ENCODE measurements around the gene SLFN14.

DNA sequence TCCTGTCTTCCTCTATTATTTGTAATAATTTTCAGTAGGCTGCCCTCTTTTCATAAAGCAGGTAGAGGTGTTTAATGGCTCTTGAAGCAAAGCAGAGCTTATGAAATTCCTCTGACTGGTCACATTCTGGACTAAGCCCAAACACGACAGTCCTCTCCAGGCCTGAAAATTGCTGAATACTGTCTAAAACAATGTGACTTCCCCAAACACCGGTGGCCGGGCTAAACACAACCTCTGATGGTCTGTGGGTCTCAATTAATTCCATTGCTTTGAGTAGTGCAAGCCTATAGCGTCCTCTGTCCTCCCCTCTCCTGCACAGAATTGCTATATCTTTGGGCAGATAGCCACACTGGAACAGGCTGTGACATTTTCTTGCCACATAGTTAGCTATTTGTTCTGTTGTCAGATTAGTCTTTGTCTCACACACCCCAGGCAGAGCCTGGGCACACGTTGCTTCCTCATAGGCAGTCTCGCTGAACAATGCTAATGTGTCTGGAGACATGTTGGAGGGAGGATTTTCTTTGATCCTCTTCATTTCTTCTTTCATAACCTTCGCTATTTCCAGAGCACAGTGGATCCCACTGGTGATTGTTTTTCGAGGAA, 12.3 kb downstream of the SLFN14 start:
- TF ChIP-seq, protein P1, sequence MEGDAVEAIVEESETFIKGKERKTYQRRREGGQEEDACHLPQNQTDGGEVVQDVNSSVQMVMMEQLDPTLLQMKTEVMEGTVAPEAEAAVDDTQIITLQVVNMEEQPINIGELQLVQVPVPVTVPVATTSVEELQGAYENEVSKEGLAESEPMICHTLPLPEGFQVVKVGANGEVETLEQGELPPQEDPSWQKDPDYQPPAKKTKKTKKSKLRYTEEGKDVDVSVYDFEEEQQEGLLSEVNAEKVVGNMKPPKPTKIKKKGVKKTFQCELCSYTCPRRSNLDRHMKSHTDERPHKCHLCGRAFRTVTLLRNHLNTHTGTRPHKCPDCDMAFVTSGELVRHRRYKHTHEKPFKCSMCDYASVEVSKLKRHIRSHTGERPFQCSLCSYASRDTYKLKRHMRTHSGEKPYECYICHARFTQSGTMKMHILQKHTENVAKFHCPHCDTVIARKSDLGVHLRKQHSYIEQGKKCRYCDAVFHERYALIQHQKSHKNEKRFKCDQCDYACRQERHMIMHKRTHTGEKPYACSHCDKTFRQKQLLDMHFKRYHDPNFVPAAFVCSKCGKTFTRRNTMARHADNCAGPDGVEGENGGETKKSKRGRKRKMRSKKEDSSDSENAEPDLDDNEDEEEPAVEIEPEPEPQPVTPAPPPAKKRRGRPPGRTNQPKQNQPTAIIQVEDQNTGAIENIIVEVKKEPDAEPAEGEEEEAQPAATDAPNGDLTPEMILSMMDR (IDR thresholded peaks at IDR 0.05; ENCODE audit: borderline replicate concordance, extremely low read depth, low read length, poor library complexity, severe bottlenecking) = no peak
- no peak for TF ChIP-seq EZH2 (IDR thresholded peaks at IDR 0.05; ENCODE audit: borderline replicate concordance, low read depth, low read length, severe bottlenecking)
